ENCODE results near the gene PPP4C.

DNA sequence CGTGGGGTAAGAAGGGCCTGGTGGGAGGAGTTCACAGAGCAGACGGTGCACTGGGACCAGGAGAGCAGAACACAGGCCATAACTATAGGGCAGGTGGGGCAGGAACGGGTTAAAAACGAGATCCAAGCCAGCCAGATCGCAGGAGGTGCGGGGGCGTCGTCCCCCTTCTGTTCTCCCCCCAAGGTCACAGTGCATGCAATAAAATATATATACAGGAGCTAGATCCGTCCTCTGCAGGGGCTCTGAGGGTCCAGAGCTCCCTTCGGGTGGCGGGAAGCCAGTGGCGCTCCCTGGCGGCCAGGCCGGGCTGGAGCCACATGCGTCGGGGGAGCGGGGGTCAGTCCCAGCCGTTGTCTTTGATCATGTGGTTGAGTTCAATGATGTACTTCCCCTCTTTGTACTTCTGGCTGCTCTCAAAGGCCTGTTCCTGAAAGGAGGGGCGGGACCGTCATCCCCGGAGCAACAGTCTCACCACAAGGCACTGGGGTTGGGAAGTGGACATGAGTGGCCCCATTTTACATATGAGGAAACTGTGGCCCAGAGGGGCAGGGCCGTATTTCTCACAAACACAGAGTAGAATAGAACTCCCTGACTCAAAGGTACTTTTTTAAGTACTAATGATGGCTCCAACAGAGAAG is 16.7 kb downstream of the PPP4C start:
- no peak for TF ChIP-seq ZNF274 (IDR thresholded peaks at IDR 0.05; ENCODE audit: low read depth, low read length)
- no peak for TF ChIP-seq SUZ12 (IDR thresholded peaks at IDR 0.05; ENCODE audit: extremely low read depth, insufficient read depth, insufficient read length)
